ENCODE data around the gene SPACDR. TPM values are rescaled to one million over a fixed set of nuclear protein-coding genes. Genes with fewer than 3 reads are reported as not detected.
A peak's percentile ranks its signal among the peaks of the same experiment; 100 is the strongest.

SPACDR gene
- total and polyA plus RNA-seq, 9 of the 15 experiments (the other 6 are each of a cell fraction or from before 2014, with no cell fraction given), result 0.07 to 0.55 (median 0.14) TPM; not detected in 1

GRCh38 chr7:100510437-100511239 is 46.6 kb upstream of the SPACDR start (continued):
- TF ChIP-seq ATF2 (CRISPR knock-in tag; IDR thresholded peaks at IDR 0.05) (no peak), E2F3 (CRISPR knock-in tag; IDR thresholded peaks at IDR 0.05) (no peak), OTX1 (CRISPR knock-in tag; IDR thresholded peaks at IDR 0.05) (no peak), ZMIZ1 (IDR thresholded peaks at IDR 0.05; ENCODE audit: low read depth in 2 of 2, low read length in 2 of 2) (peak in 1 of 2 experiments; percentile 64; a peak in 1 of 4 replicates), FOXK1 (CRISPR knock-in tag; IDR thresholded peaks at IDR 0.05; ENCODE audit: borderline replicate concordance) (no peak), RUNX1 (IDR thresholded peaks at IDR 0.05; ENCODE audit: low read depth) (no peak), ZBTB33 (CRISPR knock-in tag; IDR thresholded peaks at IDR 0.05) (no peak), MXI1 (IDR thresholded peaks at IDR 0.05; ENCODE audit: low read depth, low read length) (peak; percentile 17; the same call in 1 of the 2 replicates), MTA1 (IDR thresholded peaks at IDR 0.05; ENCODE audit: borderline replicate concordance) (peak; percentile 80), ZNF274 (IDR thresholded peaks at IDR 0.05; ENCODE audit: borderline replicate concordance, low read depth, low read length) (no peak), ETV1 (tag; conservative IDR thresholded peaks at IDR 0.05; ENCODE audit: low read depth) (no peak), RAD21 (CRISPR knock-in tag; conservative IDR thresholded peaks at IDR 0.05 in 1 of 2, IDR thresholded peaks at IDR 0.05 in 1 of 2) (no peak), ZNF644 (tag; IDR thresholded peaks at IDR 0.05; ENCODE audit: low read depth) (peak; percentile 52; the same call in 1 of the 2 replicates), ZNF699 (CRISPR knock-in tag; IDR thresholded peaks at IDR 0.05; ENCODE audit: insufficient replicate concordance) (no peak), RAD51 (IDR thresholded peaks at IDR 0.05; ENCODE audit: borderline replicate concordance, low read depth) (no peak; the same call in 1 of the 2 replicates), ZBTB7A (IDR thresholded peaks at IDR 0.05; ENCODE audit: borderline replicate concordance, control insufficient read depth, low read depth, low read length) (no peak), YBX1 (IDR thresholded peaks at IDR 0.05) (no peak), SP1 (CRISPR knock-in tag; IDR thresholded peaks at IDR 0.05) (no peak), ZNF57 (CRISPR knock-in tag; IDR thresholded peaks at IDR 0.05) (no peak), NCOA6 (IDR thresholded peaks at IDR 0.05) (no peak), CEBPB (tag; IDR thresholded peaks at IDR 0.05) (no peak)

Data from K562 (cell line).